Endodermal cell (in vitro differentiated cells): Measurements from ENCODE around the gene SLCO2A1. TPM values are rescaled to one million over a fixed set of nuclear protein-coding genes. Genes with fewer than 3 reads are reported as not detected.

Source experiments
- DNase-seq: peaks from one replicate; pipeline ENCODE4 v3.0.0-alpha.2; 2017
- H3K27ac ChIP-seq: 2 replicates; pipeline ENCODE4 v1.5.1; 2013; ENCODE audit warnings: mild to moderate bottlenecking, low read depth, low read length, moderate library complexity
- H3K27me3 ChIP-seq: 2 replicates; pipeline ENCODE4 v1.6.1; 2013; ENCODE audit warnings: mild to moderate bottlenecking, low read length, moderate library complexity; ENCODE audit not compliant: insufficient read depth, control insufficient read depth, poor library complexity, severe bottlenecking
- H3K36me3 ChIP-seq: 2 replicates; pipeline ENCODE4 v1.7.0; 2013; ENCODE audit warnings: mild to moderate bottlenecking, low read length, moderate library complexity; ENCODE audit not compliant: control insufficient read depth, insufficient read depth
- H3K4me1 ChIP-seq: one replicate; pipeline ENCODE4 v1.7.0; 2013; ENCODE audit warnings: low read length; ENCODE audit not compliant: control insufficient read depth, insufficient read depth
- H3K4me3 ChIP-seq: 2 replicates; pipeline ENCODE4 v1.5.1; 2013; ENCODE audit warnings: mild to moderate bottlenecking, low read length, moderate library complexity
- H3K9ac ChIP-seq: 2 replicates; pipeline ENCODE4 v1.6.1; 2013; ENCODE audit warnings: mild to moderate bottlenecking, low read length, moderate library complexity; ENCODE audit not compliant: poor library complexity, severe bottlenecking; ENCODE audit errors: extremely low read depth
- H3K9me3 ChIP-seq: 2 replicates; pipeline ENCODE4 v1.6.1; 2013; ENCODE audit warnings: mild to moderate bottlenecking, low read length, moderate library complexity; ENCODE audit not compliant: control insufficient read depth
- H3K27ac Mint-ChIP-seq: 2 replicates; pipeline ENCODE4 v1.8.0; 2020; ENCODE audit warnings: mixed read lengths
- H3K27me3 Mint-ChIP-seq: 2 replicates; pipeline ENCODE4 v1.8.0; 2021; ENCODE audit warnings: mild to moderate bottlenecking, mixed read lengths; ENCODE audit not compliant: insufficient read depth
- H3K36me3 Mint-ChIP-seq: 2 replicates; pipeline ENCODE4 v1.8.0; 2020; ENCODE audit warnings: low read depth, mixed read lengths
- H3K4me1 Mint-ChIP-seq: 2 replicates; pipeline ENCODE4 v1.8.0; 2020; ENCODE audit warnings: mixed read lengths
- H3K4me3 Mint-ChIP-seq: 2 replicates; pipeline ENCODE4 v1.8.0; 2020; ENCODE audit warnings: mild to moderate bottlenecking, moderate library complexity, mixed read lengths
- H3K9me3 Mint-ChIP-seq: 2 replicates; pipeline ENCODE4 v1.8.0; 2020; ENCODE audit warnings: mild to moderate bottlenecking, mixed read lengths
- CTCF ChIP-seq: fragments of 200-600 bp; sonication (generic); conservative IDR thresholded peaks from 2 replicates; pipeline ENCODE4 v1.5.0; 2021; ENCODE audit warnings: antibody characterized with exemption, mild to moderate bottlenecking
- WGBS, 2 experiments: methylation state at CpG; one replicate each; pipeline versions ENCODE4 v1.1.5 to v1.1.7; 2013; ENCODE audit warnings: missing lambda C conversion rate in 2 of 2, mixed read lengths in 1 of 2; ENCODE audit not compliant: insufficient coverage in 1 of 2, insufficient read length in 1 of 2; 5-methylcytosine and 5-hydroxymethylcytosine counted together
- total RNA-seq, 2 donors: library from RNA; stranded (reverse); fragmentation: NEBNext Ultra II Directional in 1 of 2; extraction: Animal tissue kit (Norgen Biotek cat#: 25700) in 1 of 2; gene quantifications; 2 replicates in 1 of 2; 3 replicates in 1 of 2; pipeline ENCODE4 v1.2.1, GENCODE V29; 2021

The SLCO2A1 gene
- total RNA-seq, 2 donors from 2014 or later = 126 to 134 TPM

GRCh38 chr3:133954717-133955360 lies 74.9 kb downstream of the SLCO2A1 start:
- Mint-ChIP-seq H3K27me3 (peaks cover 7% of the 10 kb centered on the region), H3K36me3 (peaks cover 78% of the 10 kb centered on the region), H3K9me3 (no peaks in the 10 kb centered on the region), H3K4me1 (peaks cover 3% of the 10 kb centered on the region), H3K4me3 (no peak overlapping the region), H3K27ac (no peak overlapping the region)
- Histone ChIP-seq H3K4me1 (no peaks in the 10 kb centered on the region), H3K9ac (no peak overlapping the region), H3K36me3 (peaks cover 59% of the 10 kb centered on the region), H3K4me3 (no peak overlapping the region), H3K9me3 (no peaks in the 10 kb centered on the region), H3K27ac (no peak overlapping the region), H3K27me3 (no peaks in the 10 kb centered on the region)
- WGBS, 2 experiments = 93 to 94% methylated on average over 6 to 11 of the region's 11 CpGs
- no peak for DNase-seq
- no peak for TF ChIP-seq CTCF

DNA sequence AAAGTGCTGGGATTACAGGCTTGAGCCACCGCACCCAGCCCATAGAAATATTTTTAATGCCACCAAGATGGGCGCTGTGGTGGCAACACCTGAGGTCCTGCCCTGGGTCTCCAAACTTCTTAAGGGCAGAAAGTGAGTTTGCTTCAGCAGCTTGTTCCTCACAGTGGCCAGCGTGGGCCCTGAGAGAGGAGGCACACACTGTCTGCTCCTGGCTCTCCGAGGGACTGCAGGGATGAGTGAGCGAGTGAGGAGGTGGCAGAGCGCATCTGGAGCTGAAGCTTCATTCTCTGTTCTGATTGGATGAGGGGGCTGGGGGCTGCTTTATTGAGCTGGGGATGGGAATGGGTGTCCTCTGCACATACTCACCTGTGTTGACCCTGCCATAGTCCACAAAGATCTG lies 76.4 kb downstream of the SLCO2A1 start:
- peaks cover 72% of the 10 kb centered on the region for H3K36me3 Mint-ChIP-seq
- Histone ChIP-seq H3K36me3 (peaks cover 48% of the 10 kb centered on the region), H3K4me3 (no peak overlapping the region), H3K27me3 (no peaks in the 10 kb centered on the region), H3K9me3 (no peaks in the 10 kb centered on the region), H3K27ac (no peak overlapping the region), H3K9ac (no peak overlapping the region), H3K4me1 (no peaks in the 10 kb centered on the region)
- no peaks in the 10 kb centered on the region for H3K9me3 Mint-ChIP-seq
- peaks cover 3% of the 10 kb centered on the region for H3K4me1 Mint-ChIP-seq
- H3K27ac Mint-ChIP-seq = no peak overlapping the region
- H3K27me3 Mint-ChIP-seq = peaks cover 7% of the 10 kb centered on the region
- 96 to 100% methylated on average over 1 to 6 of the region's 6 CpGs for WGBS, 2 experiments
- DNase-seq = no peak
- TF ChIP-seq CTCF = no peak
- H3K4me3 Mint-ChIP-seq = no peak overlapping the region

- Histone ChIP-seq H3K4me1 (no peaks in the 10 kb centered on the region), H3K9ac (no peak overlapping the region), H3K36me3 (peaks cover 43% of the 10 kb centered on the region), H3K9me3 (no peaks in the 10 kb centered on the region), H3K27me3 (no peaks in the 10 kb centered on the region), H3K27ac (no peak overlapping the region), H3K4me3 (no peak overlapping the region)
- 40 to 53% methylated on average over 1 to 2 of the region's 2 CpGs for WGBS, 2 experiments
- Mint-ChIP-seq H3K27ac (no peak overlapping the region), H3K9me3 (no peaks in the 10 kb centered on the region), H3K27me3 (peaks cover 7% of the 10 kb centered on the region), H3K4me3 (no peak overlapping the region), H3K4me1 (no peaks in the 10 kb centered on the region), H3K36me3 (peaks cover 77% of the 10 kb centered on the region)
- peak; percentile 80 for DNase-seq
- no peak for TF ChIP-seq CTCF
These were observed 80.3 kb downstream of the SLCO2A1 start for GRCh38 chr3:133949438-133949837.
